ENCODE measurements around the gene TPD52L2.
A peak's percentile ranks its signal among the peaks of the same experiment; 100 is the strongest.
"Not testable (repeated sequence)": the region's sequence is repeated elsewhere in the genome, so short reads cannot be mapped to it uniquely, and the experiment has no call there.

Gene TPD52L2

GRCh38 chr20:63855363-63856097, 9.5 kb upstream of the TPD52L2 start:
- no peak for DNase-seq (ENCODE audit: low read depth in 4 of 4, low spot score in 1 of 4)

DNA sequence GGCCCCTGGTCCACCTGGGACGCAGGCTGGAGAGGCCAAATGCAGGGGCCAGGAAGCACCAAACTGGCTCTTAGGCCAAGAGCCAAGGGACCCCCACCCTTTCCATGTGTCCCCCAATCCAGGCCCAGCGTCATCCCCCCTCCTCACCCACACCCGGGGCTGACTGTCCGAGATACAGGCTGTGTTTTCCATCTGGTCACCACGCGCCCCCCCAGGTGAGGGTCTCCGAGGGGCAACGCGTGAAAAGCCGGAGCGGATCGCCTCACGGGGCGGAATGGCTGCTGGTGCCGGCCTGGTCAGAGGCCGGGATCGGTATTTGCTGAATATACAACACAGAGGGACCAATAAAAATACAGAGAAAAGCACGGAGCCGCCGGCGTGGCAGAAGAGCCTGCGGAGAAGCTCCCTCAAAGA, 9.0 kb upstream of the TPD52L2 start:
- DNase-seq (ENCODE audit: low read depth in 4 of 4, low spot score in 1 of 4), result no peak

DNA sequence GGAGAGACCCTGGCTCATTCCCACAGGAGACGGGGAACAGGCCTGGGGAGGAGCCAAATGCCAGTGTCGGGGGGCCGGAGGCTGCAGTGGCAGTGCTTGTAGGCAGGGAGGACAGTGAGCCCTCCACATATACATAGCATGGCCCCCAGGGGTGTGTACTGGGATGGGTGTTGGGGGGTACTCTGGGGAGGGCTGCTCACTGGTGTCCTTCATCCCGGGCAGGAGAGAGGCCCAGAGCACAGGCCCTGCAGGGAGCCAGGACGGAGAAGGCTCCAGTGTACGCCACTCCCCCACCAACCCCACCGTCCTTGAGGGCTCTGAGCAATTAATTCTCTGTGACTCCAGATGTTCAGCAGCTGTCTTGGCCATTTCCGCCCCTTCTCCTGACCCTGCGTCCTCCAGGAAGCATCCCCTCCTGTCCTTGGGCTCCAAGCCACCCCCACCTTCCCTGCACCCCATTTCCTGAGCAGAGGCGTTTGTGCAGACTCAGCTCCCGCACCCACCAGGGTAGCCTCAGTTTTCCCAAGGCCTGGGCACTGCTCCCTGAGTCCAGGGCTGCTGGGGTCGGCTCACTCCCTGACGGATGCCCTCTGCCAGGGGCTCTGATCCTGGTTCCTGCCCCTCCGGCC, 7.2 kb upstream of the TPD52L2 start:
- DNase-seq (ENCODE audit: low read depth in 4 of 4, low spot score in 1 of 4), result no peak

GRCh38 chr20:63858393-63859165, 6.5 kb upstream of the TPD52L2 start:
- no peak for DNase-seq (ENCODE audit: low read depth in 4 of 4, low spot score in 1 of 4)

- DNase-seq (ENCODE audit: low read depth in 4 of 4, low spot score in 1 of 4), result no peak
Observed at GRCh38 chr20:63859166-63859699, 5.8 kb upstream of the TPD52L2 start.

DNA sequence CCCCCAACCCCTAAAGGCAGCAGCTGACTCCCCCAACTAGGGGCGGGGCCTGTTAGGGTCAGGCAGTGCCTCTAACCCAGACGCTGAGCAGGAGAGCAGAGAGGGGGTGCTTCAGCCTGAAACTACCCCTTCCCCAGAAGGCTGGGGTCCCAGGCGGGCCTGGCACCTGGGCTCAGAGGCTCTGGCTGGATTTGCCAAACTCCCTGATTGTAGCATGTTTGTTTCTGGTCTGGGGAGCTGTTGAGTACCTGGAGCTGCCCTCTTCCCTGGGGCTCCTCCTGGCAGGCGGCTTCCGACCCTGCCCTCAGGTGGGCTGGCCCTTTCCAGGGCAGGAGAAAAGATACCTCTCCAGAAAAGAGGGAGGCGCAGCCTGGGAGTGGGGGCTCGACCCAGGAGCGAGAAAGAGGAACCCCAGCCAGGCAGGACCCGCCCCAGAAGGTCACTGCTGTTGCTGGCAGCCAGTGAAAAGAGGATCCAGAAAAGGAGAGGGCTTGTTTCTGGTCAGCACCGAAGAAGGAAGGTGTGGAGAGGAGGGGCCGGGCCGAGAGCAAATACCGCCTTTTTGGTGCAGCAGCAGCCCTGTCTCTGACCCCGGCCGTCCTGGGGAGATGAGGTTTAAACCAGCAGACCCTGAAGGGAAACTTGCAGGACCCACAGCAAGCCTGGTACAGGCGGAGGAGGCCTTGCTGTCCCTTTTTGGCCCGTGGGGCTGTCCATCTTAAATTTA, 4.6 kb upstream of the TPD52L2 start:
- DNase-seq (ENCODE audit: low read depth in 4 of 4, low spot score in 1 of 4), result no peak

- no peak for DNase-seq (ENCODE audit: low read depth in 4 of 4, low spot score in 1 of 4)
Observed at GRCh38 chr20:63861365-63861934, 3.6 kb upstream of the TPD52L2 start, which contains the start of gene ABHD16B. Gene ABHD16B, plus strand, starts transcription at chr20:63861498. Its CDS starts 43 bp downstream, at chr20:63861541.

DNA sequence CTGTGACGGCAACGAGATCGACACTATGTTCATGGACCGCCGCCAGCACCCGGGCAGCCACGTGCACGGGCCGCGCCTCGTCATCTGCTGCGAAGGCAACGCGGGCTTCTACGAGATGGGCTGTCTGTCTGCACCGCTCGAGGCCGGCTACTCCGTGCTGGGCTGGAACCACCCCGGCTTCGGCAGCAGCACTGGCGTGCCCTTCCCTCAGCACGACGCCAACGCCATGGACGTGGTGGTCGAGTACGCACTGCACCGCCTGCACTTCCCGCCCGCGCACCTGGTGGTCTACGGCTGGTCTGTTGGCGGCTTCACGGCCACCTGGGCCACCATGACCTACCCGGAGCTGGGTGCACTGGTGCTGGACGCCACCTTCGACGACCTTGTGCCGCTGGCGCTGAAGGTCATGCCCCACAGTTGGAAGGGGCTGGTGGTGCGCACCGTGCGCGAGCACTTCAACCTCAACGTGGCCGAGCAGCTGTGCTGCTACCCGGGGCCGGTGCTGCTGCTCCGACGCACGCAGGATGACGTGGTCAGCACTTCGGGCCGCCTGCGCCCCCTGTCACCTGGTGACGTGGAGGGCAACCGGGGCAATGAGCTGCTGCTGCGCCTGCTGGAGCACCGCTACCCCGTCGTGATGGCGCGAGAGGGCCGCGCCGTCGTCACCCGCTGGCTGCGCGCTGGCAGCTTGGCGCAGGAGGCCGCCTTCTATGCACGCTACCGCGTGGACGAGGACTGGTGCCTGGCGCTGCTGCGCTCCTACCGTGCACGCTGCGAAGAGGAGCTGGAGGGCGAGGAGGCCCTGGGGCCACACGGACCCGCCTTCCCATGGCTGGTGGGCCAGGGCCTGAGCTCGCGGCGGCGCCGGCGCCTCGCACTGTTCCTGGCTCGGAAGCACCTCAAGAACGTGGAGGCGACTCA, 2.8 kb upstream of the TPD52L2 start:
- DNase-seq (ENCODE audit: low read depth in 4 of 4, low spot score in 1 of 4), result no peak

DNA sequence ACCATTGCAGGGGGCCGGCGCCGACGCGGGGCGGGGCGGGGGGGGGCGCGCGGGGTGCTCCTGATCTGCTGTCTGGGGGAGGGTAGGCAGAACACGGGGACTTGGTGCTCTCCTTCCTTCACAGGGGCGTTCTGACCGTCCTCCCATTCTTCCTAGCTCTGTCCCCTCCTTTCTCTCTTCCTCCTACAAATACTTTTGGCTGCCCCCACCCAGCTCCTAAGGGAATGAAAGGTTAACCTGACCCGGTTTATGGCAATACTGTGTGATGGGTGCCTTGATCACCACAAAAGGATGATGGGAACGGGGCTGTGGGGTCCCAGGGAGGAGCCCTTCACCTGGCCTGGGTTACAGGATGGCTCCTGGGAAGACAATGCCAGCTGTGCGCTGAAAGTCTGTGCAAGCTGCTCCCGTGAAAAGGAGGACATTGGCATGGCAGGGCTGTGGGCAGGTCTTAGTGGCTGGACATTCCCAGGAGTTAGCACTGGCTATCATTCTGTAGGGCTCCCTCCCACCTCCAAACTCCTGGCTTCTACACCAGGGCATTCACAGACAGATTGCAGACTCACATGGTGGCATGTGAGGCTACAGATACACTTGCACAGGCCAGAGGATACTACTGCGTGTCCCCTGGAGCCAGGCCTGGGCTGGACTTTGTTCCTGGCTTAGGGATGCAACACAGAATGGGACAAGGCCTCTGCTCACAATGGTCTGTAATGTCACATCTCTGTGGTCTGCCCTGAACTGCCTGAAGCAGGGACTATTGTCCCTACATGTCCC, 1.9 kb upstream of the TPD52L2 start:
- DNase-seq (ENCODE audit: low read depth in 4 of 4, low spot score in 1 of 4), result no peak

DNA sequence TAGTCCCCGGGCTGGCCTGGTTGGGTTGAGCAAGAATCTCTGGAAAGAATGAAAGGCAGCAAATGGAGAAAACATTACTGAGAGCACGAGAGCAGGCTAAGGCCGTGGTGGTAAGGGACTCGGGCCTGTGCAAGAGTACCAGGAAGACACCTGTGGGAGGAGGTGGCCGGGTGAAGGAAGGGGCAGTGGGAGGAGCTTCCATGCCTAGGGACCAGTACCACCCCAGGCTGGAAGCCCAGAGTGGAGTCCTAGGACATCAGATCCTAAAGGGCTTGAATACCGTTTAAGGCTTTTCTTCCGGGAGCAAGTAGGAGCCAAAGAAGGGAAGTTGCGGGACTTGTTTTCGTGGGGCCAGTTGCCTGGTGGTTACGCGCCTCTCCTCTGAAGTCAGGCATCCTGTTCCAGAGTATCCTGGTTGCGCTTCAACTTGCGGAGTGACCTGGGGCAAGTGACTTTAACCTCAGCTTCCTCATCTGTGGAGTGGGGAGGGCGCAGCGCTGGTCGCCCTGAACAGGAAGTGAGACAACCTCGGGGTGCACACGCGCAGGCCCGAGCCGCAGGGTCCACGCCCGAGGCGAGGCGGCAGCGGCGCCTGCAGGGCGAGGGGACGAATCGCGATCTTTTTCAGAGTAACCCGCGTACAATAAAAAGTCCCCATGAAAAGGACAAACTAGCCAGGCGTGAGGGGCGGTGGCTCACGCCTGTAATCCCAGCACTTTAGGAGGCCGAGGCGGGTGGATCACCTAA, 1.1 kb upstream of the TPD52L2 start:
- DNase-seq (ENCODE audit: low read depth in 4 of 4, low spot score in 1 of 4), result peak in 3 of 4 experiments; percentile 42 to 74 (median 66)

GRCh38 chr20:63864545-63864977, 509 bp upstream of the TPD52L2 start:
- DNase-seq (ENCODE audit: low read depth in 4 of 4, low spot score in 1 of 4), result no peak

- not testable (repeated sequence) for DNase-seq (ENCODE audit: low read depth in 4 of 4, low spot score in 1 of 4)
Observed at GRCh38 chr20:63867042-63867441, 2.0 kb downstream of the TPD52L2 start.

DNA sequence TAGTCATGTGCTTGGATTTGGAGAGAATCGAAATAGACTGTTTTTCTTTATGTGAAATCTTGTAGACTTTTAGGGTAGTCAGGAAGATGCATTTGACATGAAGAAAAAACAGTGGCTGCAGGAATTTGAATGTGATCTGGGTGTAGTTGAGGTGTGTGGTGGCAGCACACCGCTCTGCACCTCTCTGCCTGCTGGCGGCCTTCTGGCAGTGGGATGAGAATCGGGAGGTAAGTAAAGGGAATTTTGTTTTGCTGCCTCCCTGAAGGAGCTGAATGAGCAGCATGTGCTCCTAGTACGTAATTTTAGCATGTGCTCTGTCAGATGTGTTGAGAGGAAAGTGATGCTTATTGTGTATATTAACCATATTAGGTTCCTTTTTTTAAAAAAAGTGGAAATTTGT, 3.2 kb downstream of the TPD52L2 start:
- no peak for DNase-seq (ENCODE audit: low read depth in 4 of 4, low spot score in 1 of 4)

DNA sequence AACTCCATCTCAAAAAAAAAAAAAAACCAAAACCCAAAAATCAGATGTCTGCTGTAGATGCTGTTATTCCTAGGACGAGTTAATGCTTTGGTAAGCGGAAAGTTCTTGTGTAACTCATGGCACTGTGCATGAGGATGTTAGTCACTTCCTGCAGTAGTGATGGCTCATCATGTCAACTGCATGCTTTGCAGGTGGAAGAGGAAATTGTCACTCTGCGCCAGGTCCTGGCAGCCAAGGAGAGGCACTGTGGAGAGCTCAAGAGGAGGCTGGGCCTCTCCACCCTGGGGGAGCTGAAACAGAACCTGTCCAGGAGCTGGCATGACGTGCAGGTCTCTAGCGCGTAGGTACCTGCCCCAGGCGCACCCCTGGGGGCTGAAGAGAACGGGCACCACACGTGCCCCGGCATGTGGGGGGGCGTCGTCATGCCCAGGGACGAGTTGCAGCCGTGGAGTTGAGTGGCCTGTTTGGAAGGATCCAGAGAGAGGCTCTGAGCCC, 8.5 kb downstream of the TPD52L2 start:
- DNase-seq (ENCODE audit: low read depth in 4 of 4, low spot score in 1 of 4), result peak in 1 of 4 experiments; percentile 42

GRCh38 chr20:63874241-63874640, 9.2 kb downstream of the TPD52L2 start:
- DNase-seq (ENCODE audit: low read depth in 4 of 4, low spot score in 1 of 4), result not testable (repeated sequence)

DNA sequence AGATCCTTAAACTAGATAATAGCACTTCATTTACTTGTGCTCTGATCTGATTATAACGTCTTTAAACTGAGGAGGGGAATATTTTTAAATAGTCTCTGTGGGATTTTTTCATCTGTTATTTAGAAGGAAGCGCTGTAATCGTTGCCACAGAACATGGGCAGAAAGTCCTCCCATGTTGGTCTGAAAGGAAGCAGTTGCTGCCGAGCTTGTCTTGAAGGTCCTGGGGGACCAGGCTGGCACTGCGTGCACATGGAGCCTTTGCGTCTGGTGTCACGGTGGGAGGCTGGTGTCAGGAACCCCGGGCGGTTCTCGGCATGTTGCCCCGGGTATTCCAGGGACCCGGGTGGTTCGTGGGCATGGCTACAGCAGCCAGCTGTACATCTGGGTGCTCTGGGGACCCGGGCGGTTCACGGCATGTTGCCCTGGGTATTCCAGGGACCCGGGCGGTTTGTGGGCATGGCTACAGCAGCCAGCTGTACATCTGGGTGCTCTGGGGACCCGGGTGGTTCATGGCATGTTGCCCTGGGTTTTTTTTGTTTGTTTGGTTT, 11.5 kb downstream of the TPD52L2 start:
- DNase-seq (ENCODE audit: low read depth in 4 of 4, low spot score in 1 of 4), result no peak

DNA sequence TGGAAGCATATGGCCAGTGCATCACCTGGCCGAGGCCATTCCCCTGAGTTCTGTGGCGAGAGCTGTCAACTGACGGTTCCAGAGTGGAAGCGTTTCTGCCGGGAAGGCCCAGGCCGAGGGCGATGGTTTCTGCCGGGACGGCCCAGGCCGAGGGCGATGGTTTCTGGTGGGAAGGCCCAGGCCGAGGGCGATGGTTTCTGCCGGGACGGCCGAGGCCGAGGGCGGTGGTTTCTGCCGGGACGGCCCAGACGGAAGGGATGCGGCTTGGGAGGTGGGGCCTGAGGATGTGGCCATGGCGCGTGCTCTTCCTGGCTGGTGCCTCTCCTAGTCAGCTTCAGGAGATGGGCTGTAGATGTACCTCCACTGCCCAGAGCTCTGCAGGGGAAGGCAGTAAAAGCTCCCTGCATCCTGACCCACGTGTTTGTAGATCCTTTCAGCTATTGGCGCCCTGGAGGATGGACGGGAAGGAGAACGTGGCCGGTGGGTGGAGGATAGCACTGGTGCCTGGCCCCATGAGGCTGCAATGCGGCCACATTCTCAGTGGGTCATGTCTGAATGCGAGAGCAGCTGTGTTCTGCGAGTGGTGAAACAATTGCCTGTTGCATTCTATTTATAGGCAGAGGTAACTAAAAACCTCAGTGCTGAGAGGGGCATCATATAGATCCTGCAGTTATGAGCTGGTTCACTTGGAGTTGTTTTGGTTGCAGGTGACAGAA, 12.8 kb downstream of the TPD52L2 start:
- DNase-seq (ENCODE audit: low read depth in 4 of 4, low spot score in 1 of 4), result no peak
